Activated T-helper 2 cell treated with anti-CD3 and anti-CD28 coated beads, Interferon-gamma antibody, Interleukin-2, Interleukin-4, amounts not matched to agents 10 μg/mL and 5 μg/mL and 100 μg/mL, durations not matched to agents 14 hours and 24 hours and 36 hours (primary cell): ENCODE results near the gene EVA1C. TPM values are rescaled to one million over a fixed set of nuclear protein-coding genes. Genes with fewer than 3 reads are reported as not detected.

Source experiments
- DNase-seq: peaks from one replicate; pipeline ENCODE4 v3.0.0; 2021; ENCODE audit warnings: low spot score
- H3K27ac Mint-ChIP-seq: one replicate; pipeline ENCODE4 v1.8.0; 2021; ENCODE audit warnings: mixed read lengths
- H3K27me3 Mint-ChIP-seq: one replicate; pipeline ENCODE4 v1.8.0; 2021; ENCODE audit warnings: low read depth, mixed read lengths
- H3K36me3 Mint-ChIP-seq: one replicate; pipeline ENCODE4 v1.8.0; 2021; ENCODE audit warnings: low read depth, mixed read lengths
- H3K4me1 Mint-ChIP-seq: one replicate; pipeline ENCODE4 v1.8.0; 2021; ENCODE audit warnings: low read depth, mixed read lengths
- H3K4me3 Mint-ChIP-seq: one replicate; pipeline ENCODE4 v1.8.0; 2021; ENCODE audit warnings: low read depth, mild to moderate bottlenecking, moderate library complexity, mixed read lengths
- H3K9me3 Mint-ChIP-seq: one replicate; pipeline ENCODE4 v1.8.0; 2021; ENCODE audit warnings: mixed read lengths
- intact Hi-C: fragments of 100-400 bp; cut with micrococcal nuclease; formaldehyde crosslinking; loops from one replicate; pipeline ENCODE4 v1.15.1; 2023
- total RNA-seq: library from RNA; stranded (reverse); gene quantifications from 2 replicates; pipeline ENCODE4 v1.2.3, GENCODE V29; 2022

Gene EVA1C
- total RNA-seq, 1 donor from 2014 or later = 8.4 TPM

GRCh38 chr21:32562915-32563314 is 150.4 kb downstream of the EVA1C start:
- H3K4me1 Mint-ChIP-seq = peaks cover 2% of the 10 kb centered on the region
- H3K27me3 Mint-ChIP-seq = peaks cover 13% of the 10 kb centered on the region
- no peak for DNase-seq
- H3K4me3 Mint-ChIP-seq = no peak overlapping the region
- intact Hi-C loops = no loop called here
- H3K9me3 Mint-ChIP-seq = peaks cover 13% of the 10 kb centered on the region
- H3K27ac Mint-ChIP-seq = no peak overlapping the region
- peaks cover 9% of the 10 kb centered on the region for H3K36me3 Mint-ChIP-seq

Other genes with a start within 250 kb of the EVA1C start
- gene MIS18A, start 133.7 kb upstream of the EVA1C start, total RNA-seq = 25.0 and 26.3 TPM in 2 replicates
- gene MRAP, start 113.9 kb upstream of the EVA1C start, total RNA-seq = not detected in 2 replicates
- 32.3 and 33.9 TPM in 2 replicates for gene URB1, start 19.7 kb upstream of the EVA1C start, total RNA-seq
- 1.1 and 1.3 TPM in 2 replicates for gene TCP10L, start 172.8 kb downstream of the EVA1C start, total RNA-seq
- 44.5 and 48.6 TPM in 2 replicates for gene CFAP298, start 199.7 kb downstream of the EVA1C start, total RNA-seq